Medulla oblongata (tissue), 1 donor: ENCODE data around the gene SEPTIN14.
A peak's percentile ranks its signal among the peaks of the same experiment; 100 is the strongest.
"Not testable (repeated sequence)": the region's sequence is repeated elsewhere in the genome, so short reads cannot be mapped to it uniquely, and the experiment has no call there.

Source experiments
- DNase-seq: peaks from one replicate; pipeline ENCODE4 v3.0.0-alpha.2; 2015; ENCODE audit errors: extremely low spot score

The SEPTIN14 gene

GRCh38 chr7:55784151-55784550 is 78.4 kb downstream of the SEPTIN14 start:
- no peak for DNase-seq

- DNase-seq, result no peak
Observed at GRCh38 chr7:55778631-55779030, 83.9 kb downstream of the SEPTIN14 start.

- no peak for DNase-seq
Observed at GRCh38 chr7:55776196-55776595, 86.4 kb downstream of the SEPTIN14 start.

- no peak for DNase-seq
Observed at GRCh38 chr7:55775051-55775420, 87.5 kb downstream of the SEPTIN14 start.

GRCh38 chr7:55774327-55775050 is 88.1 kb downstream of the SEPTIN14 start:
- DNase-seq, result peak; percentile 70

- DNase-seq, result no peak
Observed at GRCh38 chr7:55770778-55771177, 91.8 kb downstream of the SEPTIN14 start.

- not testable (repeated sequence) for DNase-seq
Observed at GRCh38 chr7:55753274-55753862, 109.2 kb downstream of the SEPTIN14 start.

- DNase-seq, result not testable (repeated sequence)
Observed at GRCh38 chr7:55744706-55745105, 117.8 kb downstream of the SEPTIN14 start.
